ENCODE measurements around the gene ARHGAP15.
"Not testable (repeated sequence)": the region's sequence is repeated elsewhere in the genome, so short reads cannot be mapped to it uniquely, and the experiment has no call there.

Gene ARHGAP15

GRCh38 chr2:143128681-143129580 is at the start of gene ARHGAP15:
Gene ARHGAP15 (plus strand): TSS chr2:143129419.
- DNase-seq (ENCODE audit: low spot score) = no peak

DNA sequence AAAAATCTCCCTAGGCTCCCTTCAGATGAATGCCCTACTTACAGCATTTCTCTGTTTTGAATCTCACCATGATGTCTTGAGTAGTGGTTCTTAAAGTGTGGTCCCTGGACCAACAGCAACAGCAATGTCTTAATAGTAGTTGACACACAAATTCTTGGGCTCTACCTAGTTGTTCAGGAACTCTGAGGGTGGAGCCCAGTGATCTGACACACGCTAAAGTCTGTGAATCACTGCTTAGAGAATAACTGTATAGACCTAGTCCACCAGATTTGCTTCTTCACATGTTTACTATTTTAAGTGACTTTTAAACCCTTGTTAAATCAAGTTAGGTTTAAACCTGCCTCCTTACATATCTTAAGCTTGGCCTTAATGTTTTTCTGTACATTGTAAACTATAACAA is 47.6 kb upstream of the ARHGAP15 start:
- no peak for DNase-seq (ENCODE audit: low spot score)

DNA sequence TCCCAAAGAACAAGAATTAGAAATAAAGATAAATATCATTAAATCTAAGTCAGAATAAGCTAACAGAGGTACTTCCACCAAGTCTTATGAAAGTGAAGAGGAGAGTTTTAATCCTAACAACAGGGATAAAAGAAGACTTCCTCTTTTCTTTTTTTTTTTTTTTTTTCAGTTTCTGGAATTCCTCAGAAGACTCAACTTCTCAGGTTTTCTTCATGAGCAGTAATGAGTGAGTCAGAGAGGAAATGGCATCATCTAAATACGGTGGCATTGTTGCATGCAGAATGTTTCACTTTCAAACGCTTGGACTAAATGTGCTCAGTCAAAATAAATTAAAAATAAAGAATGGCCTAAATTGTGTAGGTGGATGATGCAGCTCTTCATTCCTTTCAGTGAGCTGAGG is 45.6 kb upstream of the ARHGAP15 start:
- peak; percentile 86 for DNase-seq (ENCODE audit: low spot score)

DNA sequence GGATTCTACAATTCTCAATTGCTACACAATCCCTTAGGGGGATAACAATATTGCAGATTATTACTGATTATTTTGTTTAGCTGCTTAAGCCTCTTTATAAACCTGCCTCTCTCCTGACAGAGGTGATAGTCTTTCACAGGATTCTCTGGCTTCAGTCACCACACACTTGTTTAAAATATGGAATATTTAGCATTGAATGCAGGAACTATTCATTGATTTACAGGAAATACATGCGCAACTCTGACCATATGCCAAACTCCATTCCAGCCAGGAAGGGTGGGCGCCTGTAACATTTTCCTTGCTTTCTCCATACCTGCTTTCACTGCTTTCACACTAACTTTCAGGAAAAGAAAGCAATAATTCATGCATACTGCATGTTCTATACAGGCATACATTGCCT is 44.8 kb upstream of the ARHGAP15 start:
- no peak for DNase-seq (ENCODE audit: low spot score)

GRCh38 chr2:143085125-143085784 is 44.0 kb upstream of the ARHGAP15 start:
- no peak for DNase-seq (ENCODE audit: low spot score)

DNA sequence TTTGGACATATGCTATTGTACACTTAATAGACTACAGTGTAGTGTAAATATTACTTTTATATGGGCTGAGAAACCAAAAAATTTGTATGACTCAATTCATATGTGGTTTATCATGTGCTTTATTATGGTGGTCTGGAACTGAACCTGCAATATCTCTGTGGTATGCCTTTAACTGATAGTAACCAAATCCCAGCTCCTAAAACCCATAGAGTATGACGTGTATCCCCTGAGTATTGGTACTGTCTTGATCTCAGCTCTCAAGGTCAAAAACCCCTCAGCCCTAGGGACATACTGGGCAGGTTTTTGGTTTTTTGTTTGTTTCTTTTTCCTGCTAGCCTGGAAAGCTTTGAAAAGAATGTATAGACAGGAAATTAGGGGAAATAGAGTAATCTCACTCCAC is 42.2 kb upstream of the ARHGAP15 start:
- no peak for DNase-seq (ENCODE audit: low spot score)

DNA sequence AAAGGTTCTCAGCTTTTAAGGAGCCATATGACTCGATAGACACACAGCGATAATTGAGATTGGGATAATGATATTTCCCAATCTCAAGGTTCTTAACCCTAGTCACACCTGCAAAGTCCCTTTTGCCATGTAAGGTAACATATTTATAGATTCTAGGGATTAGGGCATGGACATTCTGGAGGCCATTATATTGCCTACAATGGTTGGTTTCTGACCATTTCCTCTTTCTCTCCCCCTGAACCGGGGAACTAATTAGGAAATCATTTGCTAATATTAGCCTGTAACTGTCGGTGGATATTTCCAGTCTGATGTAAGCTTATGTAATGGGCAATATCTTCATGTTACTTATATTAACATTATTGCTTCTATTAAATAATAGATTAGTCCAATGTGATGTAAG is 40.8 kb upstream of the ARHGAP15 start:
- DNase-seq (ENCODE audit: low spot score) = no peak

- DNase-seq (ENCODE audit: low spot score) = not testable (repeated sequence)
Measured at GRCh38 chr2:143089520-143089919, 39.7 kb upstream of the ARHGAP15 start.

DNA sequence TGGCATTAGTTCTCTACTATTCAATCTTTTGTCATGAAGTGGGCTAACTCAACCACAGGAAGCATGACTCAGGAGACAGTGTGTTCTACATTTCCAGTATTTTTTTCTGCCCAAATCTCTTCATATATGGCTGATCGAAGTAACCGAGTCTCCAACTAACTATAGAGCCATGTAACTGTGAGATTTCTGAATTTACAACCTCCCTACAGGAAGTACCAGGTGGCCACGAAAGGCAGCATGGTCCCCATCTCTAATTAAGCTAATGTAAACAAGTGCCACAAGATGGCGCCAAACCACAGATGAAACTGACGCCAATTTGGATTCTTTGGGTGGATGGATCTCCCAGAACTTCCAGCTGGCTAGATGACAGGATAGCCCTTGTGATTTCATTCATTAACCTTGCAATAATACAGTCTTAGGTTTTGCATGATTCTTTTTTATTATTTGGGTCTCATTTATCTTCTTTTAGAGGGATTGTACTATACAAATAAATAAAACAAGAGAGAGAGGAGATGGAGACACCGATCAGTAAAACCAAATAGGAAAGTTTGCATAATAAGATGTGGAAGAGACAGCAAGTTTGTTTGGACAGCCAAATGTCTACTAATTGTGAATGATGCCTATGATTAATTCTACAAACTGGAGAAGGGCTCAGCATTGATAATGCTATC is 18.3 kb upstream of the ARHGAP15 start:
- peak; percentile 71 for DNase-seq (ENCODE audit: low spot score)

- DNase-seq (ENCODE audit: low spot score) = no peak
Measured at GRCh38 chr2:143117225-143117624, 12.0 kb upstream of the ARHGAP15 start.

DNA sequence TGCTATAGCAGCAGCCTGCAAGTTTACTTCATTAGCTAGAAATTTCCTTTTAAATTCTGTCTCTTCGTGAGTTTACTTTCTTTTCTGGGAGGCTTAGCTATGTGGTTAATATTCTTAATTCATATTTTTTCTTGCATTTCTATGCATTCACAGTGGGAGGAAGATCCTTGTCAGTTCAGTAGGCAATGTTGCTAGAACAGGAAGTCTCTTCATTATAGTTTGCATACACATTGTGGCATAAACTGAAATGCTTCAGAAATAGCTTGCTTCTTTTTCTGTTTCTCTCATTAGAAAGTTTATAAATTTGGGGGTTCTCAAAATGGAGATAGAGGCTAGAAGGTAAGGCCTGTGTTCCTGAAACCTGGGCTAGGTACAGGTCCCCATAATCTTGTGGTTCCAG is 8.1 kb upstream of the ARHGAP15 start:
- no peak for DNase-seq (ENCODE audit: low spot score)

- no peak for DNase-seq (ENCODE audit: low spot score)
Measured at GRCh38 chr2:143121957-143122356, 7.3 kb upstream of the ARHGAP15 start.

- DNase-seq (ENCODE audit: low spot score) = no peak
Measured at GRCh38 chr2:143123911-143124310, 5.3 kb upstream of the ARHGAP15 start.

DNA sequence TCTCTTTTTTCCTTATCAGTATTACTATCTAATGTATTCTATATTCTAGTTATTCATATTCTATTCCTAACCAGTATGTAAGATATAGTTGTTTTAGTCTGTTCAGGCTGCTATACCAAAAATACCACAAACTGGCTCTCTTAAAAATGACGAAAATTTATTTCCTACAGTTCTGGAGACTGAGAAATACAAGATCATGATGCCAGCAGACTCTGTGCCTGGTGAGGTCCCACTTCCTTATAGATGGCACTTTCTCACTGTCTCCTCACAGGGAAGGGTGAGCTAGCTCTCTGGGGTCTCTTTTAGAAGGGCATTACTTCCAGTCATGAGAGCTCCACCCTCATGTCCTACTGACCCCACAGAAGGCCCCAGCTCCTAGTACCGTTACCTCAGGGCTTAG is 4.8 kb upstream of the ARHGAP15 start:
- DNase-seq (ENCODE audit: low spot score) = no peak

- DNase-seq (ENCODE audit: low spot score) = no peak
Measured at GRCh38 chr2:143125717-143126116, 3.5 kb upstream of the ARHGAP15 start.

GRCh38 chr2:143132355-143132754 is 3.1 kb downstream of the ARHGAP15 start:
- DNase-seq (ENCODE audit: low spot score) = no peak

- no peak for DNase-seq (ENCODE audit: low spot score)
Measured at GRCh38 chr2:143133783-143134182, 4.6 kb downstream of the ARHGAP15 start.

DNA sequence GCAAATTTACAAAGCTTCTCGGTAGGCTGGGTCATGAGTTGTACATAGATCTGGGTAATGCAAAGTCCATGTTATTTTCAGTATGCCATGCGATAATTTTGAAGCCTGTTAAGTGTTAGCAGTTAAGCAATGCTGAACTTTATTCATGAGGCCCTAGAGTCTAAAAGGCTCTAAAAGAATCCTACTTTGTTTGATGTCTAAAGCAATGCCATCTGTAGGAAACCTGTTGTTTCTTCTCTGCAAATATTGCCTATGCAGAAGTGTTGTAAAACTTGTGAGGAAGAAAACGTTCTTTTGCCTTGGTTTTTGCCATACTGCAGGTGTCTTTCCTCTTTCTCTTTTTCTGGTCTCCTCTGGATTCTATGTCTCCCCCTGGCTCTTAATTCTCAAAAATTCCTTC is 9.1 kb downstream of the ARHGAP15 start:
- DNase-seq (ENCODE audit: low spot score) = no peak

DNA sequence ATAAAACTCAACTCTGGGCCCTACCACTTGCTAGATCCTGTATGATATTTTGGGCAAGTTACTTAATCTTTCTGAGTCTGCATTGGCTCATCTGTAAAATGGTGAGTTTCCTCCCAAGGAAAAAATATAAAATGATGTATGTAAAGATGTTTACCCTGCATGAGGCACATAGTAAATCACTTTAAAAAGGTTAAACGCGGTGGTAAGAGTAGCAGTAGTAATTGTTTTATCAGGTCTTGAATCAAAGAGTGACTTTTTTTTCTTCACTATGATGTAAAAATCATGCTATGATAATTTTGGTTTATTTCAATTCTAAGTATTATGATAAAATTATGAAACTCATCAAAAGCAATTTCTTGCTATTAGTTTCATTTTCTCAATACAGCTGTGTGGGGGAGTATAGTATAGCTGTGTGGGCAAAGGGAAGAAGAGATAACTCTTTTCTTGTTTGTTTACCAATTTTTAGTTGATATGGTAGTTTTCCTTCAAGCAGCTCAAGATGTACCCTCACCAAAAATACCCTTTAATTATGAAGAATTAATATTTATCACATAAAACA is 10.7 kb downstream of the ARHGAP15 start:
- DNase-seq (ENCODE audit: low spot score) = no peak

DNA sequence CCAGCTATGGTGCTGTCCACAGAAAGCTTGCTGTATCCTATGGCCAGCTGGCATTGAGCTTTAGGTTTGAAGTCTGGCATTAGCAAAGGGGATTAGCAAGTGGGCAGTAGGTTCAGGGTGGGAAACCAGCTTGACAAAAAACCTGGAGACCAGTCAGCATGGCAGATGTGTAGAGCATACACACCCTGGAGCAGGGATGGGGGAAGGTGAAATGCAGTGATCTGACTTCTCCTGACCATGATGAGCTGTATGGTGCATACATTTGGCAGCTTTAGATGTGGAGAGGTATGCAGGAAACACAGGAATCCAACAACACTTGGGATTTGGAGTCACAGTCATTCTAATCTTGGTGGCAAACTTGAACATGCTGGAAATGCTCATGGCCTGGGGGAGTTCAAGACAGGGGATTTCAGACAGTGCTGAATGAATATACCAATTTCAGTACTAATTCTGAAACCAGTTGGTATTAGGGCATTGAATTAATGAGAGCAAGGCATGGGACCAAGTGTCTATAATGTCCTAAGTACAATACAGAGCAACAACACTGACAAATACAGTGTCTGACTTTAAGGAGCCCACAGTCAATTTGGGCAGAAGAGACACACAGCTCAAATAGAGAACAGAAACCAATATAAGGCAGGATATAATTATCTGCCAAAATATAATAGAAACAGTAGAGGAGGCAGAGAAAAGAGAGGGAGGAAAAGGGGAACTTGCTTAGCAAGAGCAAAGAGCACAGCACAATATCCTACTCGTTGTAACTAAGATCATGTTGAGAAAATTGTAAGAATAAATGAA is 11.8 kb downstream of the ARHGAP15 start:
- no peak for DNase-seq (ENCODE audit: low spot score)

- DNase-seq (ENCODE audit: low spot score) = no peak
Measured at GRCh38 chr2:143142598-143142997, 13.4 kb downstream of the ARHGAP15 start.
